Activated CD4-positive, alpha-beta T cell treated with anti-CD3 and anti-CD28 coated beads for 1 hour (primary cell): ENCODE data around the gene DIAPH2.
"Not testable (repeated sequence)": the region's sequence is repeated elsewhere in the genome, so short reads cannot be mapped to it uniquely, and the experiment has no call there.

Experiments used
- DNase-seq: peaks from one replicate; pipeline ENCODE4 v3.0.0-alpha.2; 2020

DIAPH2 gene

DNA sequence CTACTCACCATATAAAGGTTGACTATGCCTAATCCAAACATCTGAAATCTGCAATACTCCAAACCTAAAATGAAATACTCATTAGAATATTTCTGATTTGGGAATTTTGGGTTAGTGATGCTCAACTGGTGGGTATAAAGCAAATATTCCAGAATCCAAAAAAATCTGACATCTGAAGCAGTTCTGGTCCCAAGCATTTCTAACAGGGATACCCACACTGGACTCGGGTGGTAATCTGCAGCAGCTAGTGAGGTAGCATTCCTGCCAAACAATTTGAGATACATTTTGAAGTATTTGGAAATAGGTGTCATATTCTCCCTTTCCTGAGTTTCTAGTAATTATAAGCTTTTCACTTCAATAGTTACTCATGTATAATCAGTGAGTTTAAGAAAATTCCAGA, 149.5 kb downstream of the DIAPH2 start:
- DNase-seq: no peak

GRCh38 chrX:96835660-96836289, 151.1 kb downstream of the DIAPH2 start:
- no peak for DNase-seq

- DNase-seq: no peak
Observed at GRCh38 chrX:96837808-96838207, 153.2 kb downstream of the DIAPH2 start.

DNA sequence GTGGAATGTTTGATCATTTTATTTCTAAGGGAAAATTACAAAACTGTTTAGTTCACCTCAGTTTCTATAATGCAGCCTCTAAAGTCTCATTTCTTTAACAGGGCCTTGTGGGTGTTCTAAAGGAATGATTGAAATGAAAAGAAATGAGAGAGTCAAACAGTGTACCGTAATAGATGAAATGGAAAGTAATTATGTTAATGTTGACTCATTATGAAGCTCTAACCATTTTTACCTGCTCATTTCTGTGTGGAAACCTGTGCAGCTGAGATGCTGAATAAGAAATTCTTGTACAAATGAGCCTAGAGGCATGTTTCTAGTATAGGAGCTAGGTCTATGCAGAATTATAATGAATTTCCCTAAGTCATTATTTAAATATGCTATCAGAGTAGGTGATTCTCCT, 153.9 kb downstream of the DIAPH2 start:
- DNase-seq: no peak

GRCh38 chrX:96841325-96841724, 156.7 kb downstream of the DIAPH2 start:
- DNase-seq: no peak

DNA sequence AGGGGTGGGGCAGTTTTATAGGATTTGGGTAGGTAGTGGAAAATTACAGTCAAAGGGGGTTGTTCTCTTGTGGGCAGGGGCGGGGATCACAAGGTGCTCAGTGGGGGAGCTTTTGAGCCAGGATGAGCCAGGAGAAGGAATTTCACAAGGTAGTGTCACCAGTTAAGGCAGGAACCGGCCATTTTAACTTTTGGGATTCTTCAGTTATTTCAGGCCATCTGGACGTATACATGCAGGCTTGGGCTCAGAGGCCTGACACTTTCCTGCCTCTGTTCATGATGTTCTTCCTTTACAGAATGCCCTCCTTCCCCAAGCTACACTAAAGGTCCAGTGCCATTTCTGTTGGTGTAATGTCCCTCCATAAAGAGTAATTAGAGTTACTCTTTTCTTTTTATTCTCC, 157.2 kb downstream of the DIAPH2 start:
- DNase-seq: not testable (repeated sequence)

DNA sequence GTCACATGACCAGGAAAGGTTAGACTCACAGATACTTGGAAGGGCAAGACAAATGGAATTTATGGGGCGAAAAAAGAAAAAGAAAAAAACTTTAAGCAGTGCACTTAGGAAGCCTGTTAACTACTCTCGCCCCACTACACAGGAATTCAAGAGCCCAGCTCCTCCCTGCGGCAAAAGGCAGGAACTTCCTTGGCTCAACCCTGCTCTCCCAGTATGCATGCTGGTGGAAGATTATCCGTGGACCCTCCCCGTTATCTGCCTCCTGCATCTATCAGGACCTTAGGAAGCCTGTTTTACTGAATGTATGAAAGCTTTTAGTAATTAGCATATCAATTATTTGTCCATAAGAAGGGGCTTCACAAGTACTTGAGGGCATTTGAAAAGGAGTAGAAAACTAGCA, 158.9 kb downstream of the DIAPH2 start:
- DNase-seq: no peak

DNA sequence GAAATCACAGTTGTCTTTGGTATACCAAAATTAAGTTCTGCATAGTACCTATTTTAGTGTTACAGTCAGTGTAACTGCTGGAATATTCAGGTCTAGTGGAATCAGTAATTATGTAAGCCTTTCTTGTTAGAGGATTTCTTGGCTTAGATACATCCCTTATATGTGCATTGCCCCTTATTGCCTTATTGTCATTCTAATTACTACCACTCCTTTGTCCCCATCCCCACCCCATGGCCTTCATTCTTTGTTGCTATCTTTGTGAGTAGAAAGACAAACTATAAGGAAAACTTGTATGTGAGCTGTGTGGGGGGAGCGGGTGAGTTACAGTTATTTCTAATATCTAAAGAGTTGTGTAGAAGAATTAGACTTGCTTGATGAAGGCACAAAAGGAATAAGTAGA, 162.2 kb downstream of the DIAPH2 start:
- DNase-seq: no peak

DNA sequence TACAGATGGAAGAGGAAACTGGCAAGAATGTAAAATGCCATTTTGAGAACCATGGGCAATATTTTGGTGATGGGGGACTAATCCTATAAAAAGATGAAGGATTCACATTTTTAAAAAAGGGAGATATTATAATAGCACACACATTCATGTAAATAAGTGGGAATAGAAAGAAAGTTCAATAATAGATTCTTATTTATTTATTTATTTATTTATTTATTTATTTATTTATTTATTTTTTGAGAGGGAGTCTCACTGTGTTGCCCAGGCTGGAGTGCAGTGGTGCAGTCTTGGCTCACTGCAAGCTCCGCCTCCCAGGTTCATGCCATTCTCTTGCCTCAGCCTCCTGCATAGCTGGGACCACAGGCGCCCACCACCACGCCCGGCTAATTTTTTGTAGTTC, 174.8 kb downstream of the DIAPH2 start:
- not testable (repeated sequence) for DNase-seq

GRCh38 chrX:96861218-96861617, 176.6 kb downstream of the DIAPH2 start:
- DNase-seq: no peak

GRCh38 chrX:96861661-96862060, 177.0 kb downstream of the DIAPH2 start:
- DNase-seq: no peak

GRCh38 chrX:96883608-96884007, 199.0 kb downstream of the DIAPH2 start, which contains the start of gene RPA4:
RPA4 (plus strand) TSS chrX:96883908; CDS start chrX:96884311, 403 bp downstream.
- no peak for DNase-seq

DNA sequence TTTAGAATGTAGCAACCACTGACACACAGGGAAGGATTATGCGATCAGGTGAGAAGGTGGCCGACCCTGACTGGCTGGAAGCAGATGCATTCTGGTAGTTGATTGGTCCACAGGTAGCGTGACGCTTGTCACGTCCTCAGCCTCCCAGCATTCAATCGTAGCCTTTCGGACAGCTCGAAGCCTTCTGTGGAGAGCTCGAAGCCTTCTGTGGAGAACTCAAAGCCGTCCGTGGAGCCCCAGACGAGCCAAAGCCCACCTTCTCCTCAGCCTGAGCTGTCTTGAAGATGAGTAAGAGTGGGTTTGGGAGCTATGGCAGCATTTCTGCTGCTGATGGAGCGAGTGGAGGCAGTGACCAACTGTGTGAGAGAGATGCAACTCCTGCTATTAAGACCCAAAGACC, 199.4 kb downstream of the DIAPH2 start:
- no peak for DNase-seq

DNA sequence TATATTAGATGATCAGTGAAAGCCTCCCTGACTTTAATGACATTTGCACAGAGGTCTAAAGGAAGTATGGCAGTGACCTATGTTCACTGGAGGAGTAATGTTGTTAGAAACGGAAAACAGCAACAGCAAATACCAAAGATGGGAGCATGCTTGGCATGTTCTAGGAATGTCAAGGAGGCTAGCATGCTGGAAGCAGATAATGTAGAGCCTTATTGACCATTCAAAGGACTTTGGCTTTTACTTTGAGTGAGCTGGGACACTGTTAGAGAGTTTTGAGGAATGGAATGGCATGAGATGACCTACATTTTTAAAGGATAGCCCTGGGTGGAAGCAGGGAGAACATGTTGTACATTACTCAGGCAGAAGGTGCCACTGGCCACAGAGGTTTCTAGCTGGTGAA, 205.1 kb downstream of the DIAPH2 start:
- no peak for DNase-seq

- DNase-seq: no peak
Observed at GRCh38 chrX:96906741-96907140, 222.1 kb downstream of the DIAPH2 start.

- DNase-seq: no peak
Observed at GRCh38 chrX:96907516-96908272, 223.1 kb downstream of the DIAPH2 start.

GRCh38 chrX:96909291-96909690, 224.6 kb downstream of the DIAPH2 start:
- DNase-seq: no peak

DNA sequence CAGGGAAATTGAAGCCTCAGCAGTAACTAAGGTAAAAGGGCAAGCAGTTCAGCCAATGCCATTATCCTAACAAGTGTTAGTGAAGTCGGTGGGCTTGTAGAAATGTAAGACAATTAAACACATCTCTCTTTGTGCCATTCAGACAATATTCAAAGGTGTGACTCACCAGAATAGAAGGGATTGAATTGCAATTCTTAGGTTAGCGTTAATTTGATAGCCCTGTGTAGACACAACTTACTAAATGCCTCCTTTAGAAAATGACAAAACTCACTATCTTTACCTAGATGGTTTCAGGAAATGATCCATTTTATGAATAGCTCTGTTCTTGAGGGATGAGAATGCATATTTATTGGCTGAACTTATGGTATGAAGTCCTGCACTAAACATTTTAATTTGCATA, 234.2 kb downstream of the DIAPH2 start:
- DNase-seq: no peak

DNA sequence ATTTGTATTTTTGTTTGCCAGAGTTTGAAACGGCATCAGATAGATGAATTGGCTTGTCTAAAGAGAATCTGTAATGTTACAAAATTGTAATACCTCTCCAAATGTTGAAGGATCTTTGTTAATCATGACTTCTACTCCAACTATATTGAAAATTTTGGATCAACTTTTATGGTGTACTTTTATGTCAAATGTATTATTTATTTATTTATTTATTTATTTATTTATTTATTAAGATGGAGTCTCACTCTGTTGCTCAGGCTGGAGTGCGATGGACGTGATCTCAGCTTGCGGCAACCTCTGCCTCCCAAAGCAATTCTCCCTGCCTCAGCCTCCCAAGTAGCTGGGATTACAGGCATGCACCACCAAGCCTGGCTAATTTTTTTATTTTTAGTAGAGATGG, 235.0 kb downstream of the DIAPH2 start:
- DNase-seq: no peak

GRCh38 chrX:96924581-96924980, 239.9 kb downstream of the DIAPH2 start:
- DNase-seq: no peak

DNA sequence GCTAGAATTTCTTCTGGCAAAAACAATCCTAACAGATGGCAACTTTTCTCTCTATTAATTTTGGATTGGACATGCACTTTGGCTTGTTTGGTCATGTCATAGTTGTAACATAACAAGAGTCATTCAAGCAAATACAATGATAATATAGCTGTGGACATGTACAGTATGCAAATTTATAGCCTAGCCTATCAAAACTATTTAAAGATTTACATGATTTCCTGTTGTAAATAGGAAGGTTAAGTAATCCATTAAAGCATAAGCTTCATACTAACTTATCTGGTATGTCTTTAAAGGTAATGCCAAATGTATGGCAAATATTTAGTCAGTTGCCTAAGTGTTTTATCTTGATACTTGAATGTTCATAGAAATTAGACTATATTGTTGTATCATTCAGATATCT, 244.4 kb downstream of the DIAPH2 start:
- DNase-seq: no peak

DNA sequence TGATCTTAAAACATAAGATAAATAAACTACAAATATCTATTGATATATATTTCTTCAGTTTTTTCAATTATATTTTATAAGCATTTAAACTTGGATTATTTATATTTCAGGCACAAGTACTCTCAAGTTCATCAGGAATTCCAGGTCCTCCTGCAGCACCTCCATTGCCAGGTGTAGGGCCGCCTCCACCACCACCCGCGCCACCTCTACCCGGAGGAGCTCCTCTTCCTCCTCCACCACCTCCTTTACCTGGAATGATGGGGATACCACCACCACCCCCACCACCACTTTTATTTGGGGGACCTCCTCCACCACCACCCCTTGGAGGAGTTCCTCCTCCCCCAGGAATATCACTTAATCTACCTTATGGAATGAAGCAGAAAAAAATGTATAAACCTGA, 273.1 kb downstream of the DIAPH2 start:
- no peak for DNase-seq

DNA sequence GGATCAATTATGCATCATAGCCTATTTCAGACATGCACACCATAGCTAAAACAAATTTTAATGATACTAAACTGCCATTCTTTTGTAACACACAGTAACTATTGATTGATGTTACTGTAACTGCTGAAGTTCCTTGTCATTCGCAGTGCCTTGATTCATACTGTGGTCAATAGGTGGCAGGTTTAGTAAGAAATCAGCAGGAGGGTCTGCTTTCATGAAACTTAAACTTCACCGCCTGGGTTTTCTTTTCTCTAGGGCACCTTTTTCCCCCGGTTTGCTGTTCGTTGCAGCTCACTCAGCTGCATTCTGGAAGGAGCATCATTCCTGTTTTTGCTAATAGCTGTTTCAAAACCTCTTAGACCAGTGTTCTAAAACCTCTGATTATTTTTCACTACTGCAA, 287.2 kb downstream of the DIAPH2 start:
- DNase-seq: no peak

DNA sequence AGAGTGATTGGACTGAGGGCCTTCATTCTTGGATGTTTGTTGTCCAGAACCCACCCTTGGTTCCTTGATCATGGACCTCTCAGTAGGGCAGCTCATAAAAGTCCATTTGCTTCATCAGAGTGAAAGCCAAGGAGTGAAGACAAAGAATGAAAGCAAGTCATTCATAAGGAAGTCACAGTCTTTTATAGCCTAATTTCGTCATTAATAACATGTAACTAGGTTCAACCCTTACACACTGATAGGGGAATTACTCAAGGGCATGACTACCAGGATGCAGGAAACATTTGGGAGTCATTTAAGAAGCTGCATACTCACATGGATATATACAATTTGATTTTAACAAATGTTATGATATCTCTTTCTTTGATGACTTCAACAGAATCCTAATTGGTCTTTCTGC, 294.3 kb downstream of the DIAPH2 start:
- DNase-seq: no peak

GRCh38 chrX:96979766-96980165, 295.1 kb downstream of the DIAPH2 start:
- no peak for DNase-seq
